ENCODE data around the gene CCDC40.

DNA sequence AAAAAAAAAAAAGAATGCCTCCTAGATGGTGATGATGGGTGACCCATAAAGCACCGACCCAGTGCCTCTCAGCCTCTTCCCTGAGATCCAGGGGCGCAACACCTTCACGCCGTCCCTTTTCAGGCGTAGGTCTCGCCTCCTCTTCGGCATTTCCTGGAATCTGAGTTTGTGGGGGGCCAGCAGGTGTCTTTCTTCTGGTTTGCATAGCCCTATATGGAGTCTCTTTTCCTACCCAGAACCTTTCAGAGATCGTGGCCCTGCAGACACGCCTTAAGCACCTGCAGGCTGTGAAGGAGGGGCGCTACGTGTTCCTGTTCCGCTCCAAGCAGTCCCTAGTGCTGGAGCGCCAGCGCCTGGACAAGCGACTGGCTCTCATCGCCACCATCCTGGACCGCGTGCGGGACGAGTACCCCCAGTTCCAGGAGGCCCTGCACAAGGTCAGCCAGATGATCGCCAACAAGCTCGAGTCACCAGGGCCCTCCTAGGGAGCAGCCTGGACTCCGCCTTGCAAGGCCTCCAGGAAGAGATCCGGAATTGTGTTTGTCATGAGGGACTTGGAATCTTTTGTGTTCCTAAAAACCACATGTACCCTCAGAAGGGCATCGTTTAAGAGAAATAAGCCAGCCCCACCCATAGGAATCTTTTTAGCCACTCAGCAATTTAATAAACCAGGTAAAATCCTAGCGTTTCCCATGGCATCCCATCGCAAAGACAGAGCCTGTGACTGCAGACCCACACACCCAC, 63.0 kb downstream of the CCDC40 start:
- TF ChIP-seq, protein P1, sequence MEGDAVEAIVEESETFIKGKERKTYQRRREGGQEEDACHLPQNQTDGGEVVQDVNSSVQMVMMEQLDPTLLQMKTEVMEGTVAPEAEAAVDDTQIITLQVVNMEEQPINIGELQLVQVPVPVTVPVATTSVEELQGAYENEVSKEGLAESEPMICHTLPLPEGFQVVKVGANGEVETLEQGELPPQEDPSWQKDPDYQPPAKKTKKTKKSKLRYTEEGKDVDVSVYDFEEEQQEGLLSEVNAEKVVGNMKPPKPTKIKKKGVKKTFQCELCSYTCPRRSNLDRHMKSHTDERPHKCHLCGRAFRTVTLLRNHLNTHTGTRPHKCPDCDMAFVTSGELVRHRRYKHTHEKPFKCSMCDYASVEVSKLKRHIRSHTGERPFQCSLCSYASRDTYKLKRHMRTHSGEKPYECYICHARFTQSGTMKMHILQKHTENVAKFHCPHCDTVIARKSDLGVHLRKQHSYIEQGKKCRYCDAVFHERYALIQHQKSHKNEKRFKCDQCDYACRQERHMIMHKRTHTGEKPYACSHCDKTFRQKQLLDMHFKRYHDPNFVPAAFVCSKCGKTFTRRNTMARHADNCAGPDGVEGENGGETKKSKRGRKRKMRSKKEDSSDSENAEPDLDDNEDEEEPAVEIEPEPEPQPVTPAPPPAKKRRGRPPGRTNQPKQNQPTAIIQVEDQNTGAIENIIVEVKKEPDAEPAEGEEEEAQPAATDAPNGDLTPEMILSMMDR (IDR thresholded peaks at IDR 0.05) = no peak
- TF ChIP-seq POLR2AphosphoS5 (IDR thresholded peaks at IDR 0.05) (no peak), POLR2A (IDR thresholded peaks at IDR 0.05) (no peak)
